HG03558 (cell line): ENCODE data around the gene ITSN1.
A peak's percentile ranks its signal among the peaks of the same experiment; 100 is the strongest.
"Not testable (repeated sequence)": the region's sequence is repeated elsewhere in the genome, so short reads cannot be mapped to it uniquely, and the experiment has no call there.

Experiments
- ATAC-seq: cut with Tn5 transposase; IDR thresholded peaks from one replicate; pipeline ENCODE4 v1.9.1; 2021; ENCODE audit warnings: moderate number of reproducible peaks; ENCODE audit not compliant: unreplicated experiment; ENCODE audit errors: extremely low read depth

ITSN1 gene

GRCh38 chr21:33904041-33904440 lies 261.7 kb downstream of the ITSN1 start:
- ATAC-seq: no peak

- ATAC-seq: no peak
These were observed 266.5 kb downstream of the ITSN1 start for GRCh38 chr21:33908760-33909159.

- no peak for ATAC-seq
These were observed 267.5 kb downstream of the ITSN1 start for GRCh38 chr21:33909756-33910155.

- ATAC-seq: no peak
These were observed 271.9 kb downstream of the ITSN1 start for GRCh38 chr21:33914188-33914587.

- ATAC-seq: peak; percentile 97
These were observed 273.3 kb downstream of the ITSN1 start, which contains the start of gene ATP5PO for GRCh38 chr21:33915368-33916199. Gene ATP5PO (minus strand): TSS chr21:33915804. CDS start chr21:33915763, 41 bp downstream.

GRCh38 chr21:33916200-33916567 lies 273.9 kb downstream of the ITSN1 start:
- no peak for ATAC-seq

GRCh38 chr21:33917421-33917820 lies 275.1 kb downstream of the ITSN1 start:
- ATAC-seq: no peak

GRCh38 chr21:33924079-33924765 lies 281.9 kb downstream of the ITSN1 start:
- ATAC-seq: peak; percentile 80

GRCh38 chr21:33924766-33925100 lies 282.4 kb downstream of the ITSN1 start:
- no peak for ATAC-seq

- not testable (repeated sequence) for ATAC-seq
These were observed 283.9 kb downstream of the ITSN1 start for GRCh38 chr21:33926248-33926647.

- ATAC-seq: not testable (repeated sequence)
These were observed 288.9 kb downstream of the ITSN1 start for GRCh38 chr21:33931052-33931798.

- no peak for ATAC-seq
These were observed 289.6 kb downstream of the ITSN1 start for GRCh38 chr21:33931799-33932390.

- ATAC-seq: no peak
These were observed 290.4 kb downstream of the ITSN1 start for GRCh38 chr21:33932731-33933130.

- no peak for ATAC-seq
These were observed 294.2 kb downstream of the ITSN1 start for GRCh38 chr21:33936301-33937038.

- ATAC-seq: no peak
These were observed 294.8 kb downstream of the ITSN1 start for GRCh38 chr21:33937146-33937545.

GRCh38 chr21:33937931-33938339 lies 295.6 kb downstream of the ITSN1 start:
- ATAC-seq: no peak

- no peak for ATAC-seq
These were observed 296.1 kb downstream of the ITSN1 start for GRCh38 chr21:33938381-33938780.

- ATAC-seq: no peak
These were observed 296.9 kb downstream of the ITSN1 start for GRCh38 chr21:33939226-33939625.

GRCh38 chr21:33940164-33940880 lies 298.0 kb downstream of the ITSN1 start:
- no peak for ATAC-seq
